Breast epithelium (tissue), 3 donors: ENCODE results near the gene SHROOM2.

Experiments
- CTCF ChIP-seq, 3 donors: fragments of 450-650 bp; IDR thresholded peaks; one replicate each; pipeline ENCODE4 v1.5.1; 2016 to 2017; ENCODE audit warnings: antibody characterized with exemption in 3 of 3, mild to moderate bottlenecking in 3 of 3, moderate library complexity in 3 of 3
- POLR2A ChIP-seq: fragments of 450-650 bp; IDR thresholded peaks from one replicate; pipeline ENCODE4 v1.6.1; 2016; ENCODE audit warnings: antibody characterized with exemption, mild to moderate bottlenecking, moderate library complexity
- POLR2AphosphoS5 ChIP-seq, 3 donors: sonication (generic); formaldehyde crosslinking; IDR thresholded peaks; one replicate each; pipeline ENCODE4 v1.6.1; 2017; ENCODE audit warnings: antibody characterized with exemption in 3 of 3

- TF ChIP-seq CTCF (IDR thresholded peaks at IDR 0.05) (no peak), POLR2AphosphoS5 (IDR thresholded peaks at IDR 0.05) (no peak), POLR2A (no peak)
Measured at GRCh38 chrX:9758021-9758638, 28.1 kb upstream of the SHROOM2 start.
